Measurements from ENCODE around the gene SLC22A1. TPM values are rescaled to one million over a fixed set of nuclear protein-coding genes. Genes with fewer than 3 reads are reported as not detected.

The SLC22A1 gene
- total and polyA plus RNA-seq, 10 of the 15 experiments (the other 5 are each of a cell fraction or from before 2014, with no cell fraction given) = 0.09 to 0.28 (median 0.15) TPM; not detected in 3

DNA sequence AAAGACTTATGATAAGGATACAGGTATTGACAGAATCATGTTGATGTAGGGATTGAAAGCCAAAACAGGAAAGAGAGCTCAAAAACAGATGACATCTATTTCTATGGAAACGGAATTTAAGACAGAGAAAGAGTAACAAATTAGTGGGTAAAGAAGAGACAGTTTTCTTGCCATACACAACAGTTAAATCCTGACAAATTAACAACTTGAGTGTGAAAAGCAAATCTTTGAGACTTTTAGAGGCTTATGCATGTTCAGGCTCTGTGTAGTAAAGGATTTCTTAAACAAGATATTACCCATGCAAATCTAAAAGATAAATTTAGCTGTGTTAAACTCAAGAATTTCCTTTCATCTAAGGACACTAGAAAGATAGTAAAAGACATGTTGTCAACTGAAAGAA, 68.5 kb downstream of the SLC22A1 start (continued):
- TF ChIP-seq E4F1 (IDR thresholded peaks at IDR 0.05; ENCODE audit: borderline replicate concordance, partially characterized antibody) = no peak
- TF ChIP-seq, protein P1, sequence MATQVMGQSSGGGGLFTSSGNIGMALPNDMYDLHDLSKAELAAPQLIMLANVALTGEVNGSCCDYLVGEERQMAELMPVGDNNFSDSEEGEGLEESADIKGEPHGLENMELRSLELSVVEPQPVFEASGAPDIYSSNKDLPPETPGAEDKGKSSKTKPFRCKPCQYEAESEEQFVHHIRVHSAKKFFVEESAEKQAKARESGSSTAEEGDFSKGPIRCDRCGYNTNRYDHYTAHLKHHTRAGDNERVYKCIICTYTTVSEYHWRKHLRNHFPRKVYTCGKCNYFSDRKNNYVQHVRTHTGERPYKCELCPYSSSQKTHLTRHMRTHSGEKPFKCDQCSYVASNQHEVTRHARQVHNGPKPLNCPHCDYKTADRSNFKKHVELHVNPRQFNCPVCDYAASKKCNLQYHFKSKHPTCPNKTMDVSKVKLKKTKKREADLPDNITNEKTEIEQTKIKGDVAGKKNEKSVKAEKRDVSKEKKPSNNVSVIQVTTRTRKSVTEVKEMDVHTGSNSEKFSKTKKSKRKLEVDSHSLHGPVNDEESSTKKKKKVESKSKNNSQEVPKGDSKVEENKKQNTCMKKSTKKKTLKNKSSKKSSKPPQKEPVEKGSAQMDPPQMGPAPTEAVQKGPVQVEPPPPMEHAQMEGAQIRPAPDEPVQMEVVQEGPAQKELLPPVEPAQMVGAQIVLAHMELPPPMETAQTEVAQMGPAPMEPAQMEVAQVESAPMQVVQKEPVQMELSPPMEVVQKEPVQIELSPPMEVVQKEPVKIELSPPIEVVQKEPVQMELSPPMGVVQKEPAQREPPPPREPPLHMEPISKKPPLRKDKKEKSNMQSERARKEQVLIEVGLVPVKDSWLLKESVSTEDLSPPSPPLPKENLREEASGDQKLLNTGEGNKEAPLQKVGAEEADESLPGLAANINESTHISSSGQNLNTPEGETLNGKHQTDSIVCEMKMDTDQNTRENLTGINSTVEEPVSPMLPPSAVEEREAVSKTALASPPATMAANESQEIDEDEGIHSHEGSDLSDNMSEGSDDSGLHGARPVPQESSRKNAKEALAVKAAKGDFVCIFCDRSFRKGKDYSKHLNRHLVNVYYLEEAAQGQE (IDR thresholded peaks at IDR 0.05; ENCODE audit: low read depth, low read length) = no peak

GRCh38 chr6:160190973-160191372, 69.4 kb downstream of the SLC22A1 start:
- intact Hi-C loops (cut with micrococcal nuclease; ENCODE audit: unreplicated experiment) (no loop called here), in situ Hi-C loops (cut with MboI) (no loop called here)
- POLR2A ChIA-PET = no interaction called here
- DNase-seq (ENCODE audit: low read depth, low spot score) = no peak
- Histone ChIP-seq H3K4me1 (ENCODE audit: control insufficient read depth, insufficient read depth, low read length) (no peaks in the 10 kb centered on the region), H3K79me2 (ENCODE audit: control insufficient read depth, insufficient read depth, low read length) (no peaks in the 10 kb centered on the region), H3K4me2 (ENCODE audit: control insufficient read depth, insufficient read depth) (no peak overlapping the region), H3K27ac (ENCODE audit: control insufficient read depth, insufficient read depth) (no peak overlapping the region), H3K9ac (ENCODE audit: control insufficient read depth, insufficient read depth, low read length) (no peak overlapping the region), H4K20me1 (ENCODE audit: control insufficient read depth, insufficient read depth) (no peaks in the 10 kb centered on the region), H2AFZ (ENCODE audit: control insufficient read depth, low read depth, low read length) (no peak overlapping the region), H3K27me3 (replicated peaks in 1 of 2; ENCODE audit: control insufficient read depth in 2 of 2, insufficient read depth in 2 of 2, low read length in 1 of 2) (no peaks in the 10 kb centered on the region), H3K36me3 (ENCODE audit: control insufficient read depth in 2 of 2, insufficient read depth in 2 of 2, low read length in 1 of 2) (no peaks in the 10 kb centered on the region), H3K4me3 (no peak overlapping the region), H3K9me3 (replicated peaks; ENCODE audit: control insufficient read depth, insufficient read depth, low read length) (no peaks in the 10 kb centered on the region; the same call in 1 of the 3 replicates)
- CTCF ChIA-PET = no interaction called here
- SMC1A ChIA-PET (ENCODE audit: uncharacterized antibody, unreplicated experiment) = no interaction called here
- no TSS peak for BruUV-seq (replicated peaks)
- no peak for FAIRE-seq
- no peak for TF ChIP-seq POLR2AphosphoS2 (IDR thresholded peaks at IDR 0.05; ENCODE audit: low read depth, low read length)
- TF ChIP-seq NFIC (IDR thresholded peaks at IDR 0.05; ENCODE audit: low read depth, low read length) = no peak
- no peak for TF ChIP-seq LARP7 (IDR thresholded peaks at IDR 0.05)
- no peak for TF ChIP-seq HDAC6 (IDR thresholded peaks at IDR 0.05; ENCODE audit: unreplicated experiment)
- no peak for TF ChIP-seq SIN3A (IDR thresholded peaks at IDR 0.05; ENCODE audit: low read depth, low read length)
- TF ChIP-seq HDGF (IDR thresholded peaks at IDR 0.05) = no peak
- TF ChIP-seq, protein P2, sequence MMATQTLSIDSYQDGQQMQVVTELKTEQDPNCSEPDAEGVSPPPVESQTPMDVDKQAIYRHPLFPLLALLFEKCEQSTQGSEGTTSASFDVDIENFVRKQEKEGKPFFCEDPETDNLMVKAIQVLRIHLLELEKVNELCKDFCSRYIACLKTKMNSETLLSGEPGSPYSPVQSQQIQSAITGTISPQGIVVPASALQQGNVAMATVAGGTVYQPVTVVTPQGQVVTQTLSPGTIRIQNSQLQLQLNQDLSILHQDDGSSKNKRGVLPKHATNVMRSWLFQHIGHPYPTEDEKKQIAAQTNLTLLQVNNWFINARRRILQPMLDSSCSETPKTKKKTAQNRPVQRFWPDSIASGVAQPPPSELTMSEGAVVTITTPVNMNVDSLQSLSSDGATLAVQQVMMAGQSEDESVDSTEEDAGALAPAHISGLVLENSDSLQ (IDR thresholded peaks at IDR 0.05) = no peak
- TF ChIP-seq, protein P3, sequence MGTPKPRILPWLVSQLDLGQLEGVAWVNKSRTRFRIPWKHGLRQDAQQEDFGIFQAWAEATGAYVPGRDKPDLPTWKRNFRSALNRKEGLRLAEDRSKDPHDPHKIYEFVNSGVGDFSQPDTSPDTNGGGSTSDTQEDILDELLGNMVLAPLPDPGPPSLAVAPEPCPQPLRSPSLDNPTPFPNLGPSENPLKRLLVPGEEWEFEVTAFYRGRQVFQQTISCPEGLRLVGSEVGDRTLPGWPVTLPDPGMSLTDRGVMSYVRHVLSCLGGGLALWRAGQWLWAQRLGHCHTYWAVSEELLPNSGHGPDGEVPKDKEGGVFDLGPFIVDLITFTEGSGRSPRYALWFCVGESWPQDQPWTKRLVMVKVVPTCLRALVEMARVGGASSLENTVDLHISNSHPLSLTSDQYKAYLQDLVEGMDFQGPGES (IDR thresholded peaks at IDR 0.05) = no peak
- TF ChIP-seq ZBED1 (IDR thresholded peaks at IDR 0.05; ENCODE audit: borderline replicate concordance) = no peak
- TF ChIP-seq RUNX3 (IDR thresholded peaks at IDR 0.05; ENCODE audit: low read length) = no peak
- ATAC-seq = no peak
- RAD21 ChIA-PET (ENCODE audit: unreplicated experiment) = no interaction called here

Data from GM12878 (cell line).